Daoy (cell line): ENCODE results near the gene LYZL1. TPM values are rescaled to one million over a fixed set of nuclear protein-coding genes. Genes with fewer than 3 reads are reported as not detected.
A peak's percentile ranks its signal among the peaks of the same experiment; 100 is the strongest.
"Not testable (repeated sequence)": the region's sequence is repeated elsewhere in the genome, so short reads cannot be mapped to it uniquely, and the experiment has no call there.

Source experiments
- DNase-seq: peaks from one replicate; pipeline ENCODE4 v3.0.0-alpha.2; 2015; ENCODE audit warnings: low read depth
- total RNA-seq: library from RNA; depleted of rRNA; stranded (reverse); fragments of >200 nt; shearing (Covaris generic); gene quantifications from 2 replicates; pipeline ENCODE4 v1.2.3, GENCODE V29; 2014

Gene LYZL1
- total RNA-seq, 1 experiment from 2014 or later = not detected

DNA sequence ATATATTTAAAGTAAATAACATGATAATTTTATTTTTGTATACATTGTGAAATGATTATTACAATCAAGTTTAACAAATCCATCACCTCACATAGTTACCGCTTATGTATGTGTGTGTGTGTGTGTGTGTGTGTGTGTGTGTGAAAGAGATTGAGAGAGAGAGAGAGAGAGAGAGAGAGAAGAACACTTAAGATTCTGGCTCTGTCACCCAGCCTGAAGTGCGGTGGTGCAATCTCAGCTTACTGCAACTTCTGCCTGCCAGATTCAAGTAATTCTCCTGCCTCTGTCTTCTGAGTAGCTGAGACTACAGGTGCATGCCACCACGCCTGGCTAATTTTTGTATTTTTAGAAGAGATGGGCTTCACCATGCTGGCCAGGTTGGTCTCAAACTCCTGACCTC is 17.8 kb downstream of the LYZL1 start:
- DNase-seq = no peak

DNA sequence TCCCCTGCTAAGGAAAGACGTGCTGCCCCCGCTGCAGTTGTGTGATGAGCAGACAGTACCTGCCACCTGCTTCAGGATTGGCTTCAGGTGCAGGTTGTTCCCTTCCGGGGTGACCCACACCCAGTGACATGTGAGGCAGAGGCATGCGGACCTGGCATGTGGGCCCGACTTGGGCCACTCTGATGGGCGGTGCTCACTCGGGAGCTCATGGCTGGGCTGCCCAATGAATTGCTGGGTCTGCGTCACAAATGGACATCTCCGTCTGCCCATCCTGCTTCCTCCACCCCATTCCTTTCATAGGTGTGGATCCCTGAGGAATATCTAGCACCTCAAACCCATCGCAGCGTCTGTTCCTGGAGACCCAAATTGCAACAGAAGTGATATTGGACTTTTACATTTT is 19.3 kb downstream of the LYZL1 start:
- not testable (repeated sequence) for DNase-seq

DNA sequence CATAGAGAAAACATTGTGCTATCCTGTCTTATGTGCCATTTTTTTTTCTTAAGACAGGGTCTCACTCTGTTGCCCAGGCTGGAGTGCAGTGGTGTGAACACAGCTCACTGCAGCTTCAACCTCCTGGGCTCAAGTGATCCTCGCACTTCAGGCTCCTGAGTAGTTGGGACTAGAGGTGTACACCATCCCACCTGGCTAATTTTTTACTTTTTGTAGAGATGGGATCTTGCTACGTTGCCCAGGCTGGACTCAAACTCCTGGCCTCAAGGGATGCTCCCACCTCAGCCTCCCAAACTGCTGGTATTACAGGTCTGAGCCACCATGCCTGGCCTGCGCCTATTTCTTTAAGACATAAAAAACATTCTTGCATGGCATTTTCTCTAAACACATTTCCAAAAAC is 20.6 kb downstream of the LYZL1 start:
- no peak for DNase-seq

DNA sequence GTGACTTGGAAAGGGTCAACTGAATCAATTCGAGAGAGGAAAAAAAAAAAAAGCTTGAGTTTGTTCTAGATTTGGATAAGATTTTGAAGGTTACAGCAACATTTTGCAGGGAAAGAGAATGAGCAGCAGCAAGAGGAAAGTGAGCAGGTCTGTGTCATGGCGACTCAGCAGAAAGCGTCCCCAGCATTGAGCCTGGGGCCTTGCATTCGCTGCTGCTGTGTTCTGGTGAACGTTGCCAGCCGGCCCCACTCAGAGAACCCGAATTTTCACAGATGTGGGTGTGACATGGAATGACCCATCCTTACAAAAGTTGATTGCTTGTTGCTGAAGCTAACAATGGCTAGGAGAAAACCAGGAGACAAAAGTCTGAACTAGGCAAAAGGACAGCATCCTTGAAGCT is 21.6 kb downstream of the LYZL1 start:
- DNase-seq = not testable (repeated sequence)

DNA sequence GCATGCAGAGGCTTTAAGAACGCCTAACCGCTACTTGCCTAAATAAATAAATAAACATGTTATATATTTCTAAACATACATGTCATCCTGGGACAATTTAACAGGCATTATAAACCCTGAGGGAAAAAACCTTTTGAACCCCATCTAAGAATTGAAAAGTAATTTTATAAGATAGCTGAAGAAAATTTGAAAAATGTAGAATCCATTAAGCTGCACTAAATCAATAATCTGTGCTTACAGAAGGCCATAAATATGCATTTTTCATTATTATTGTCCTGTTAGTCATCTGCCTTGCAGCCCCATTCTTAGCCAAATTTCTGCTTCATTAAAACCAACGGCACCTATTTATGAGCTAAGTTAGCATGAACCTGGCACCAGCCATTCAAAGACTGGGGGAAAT is 24.2 kb downstream of the LYZL1 start:
- no peak for DNase-seq

DNA sequence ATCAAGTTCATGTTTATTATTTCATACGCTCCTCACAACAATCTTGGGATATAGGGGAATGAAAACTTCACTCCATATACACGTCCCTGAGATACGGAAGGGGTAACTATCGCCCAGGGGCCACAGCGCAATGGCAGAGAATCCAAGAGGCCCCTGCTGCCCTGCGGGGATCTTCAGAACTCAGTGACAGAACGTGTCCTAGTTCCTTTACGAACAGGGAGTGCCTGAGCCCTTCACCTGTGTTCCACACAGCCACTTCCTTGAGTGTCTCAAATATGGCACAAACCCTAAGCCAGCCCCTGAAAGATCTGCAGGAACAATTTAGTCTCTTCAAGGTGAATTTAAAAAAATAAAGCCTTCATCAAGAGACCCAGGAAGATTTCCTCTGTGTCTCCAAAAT is 25.9 kb downstream of the LYZL1 start:
- DNase-seq = no peak

DNA sequence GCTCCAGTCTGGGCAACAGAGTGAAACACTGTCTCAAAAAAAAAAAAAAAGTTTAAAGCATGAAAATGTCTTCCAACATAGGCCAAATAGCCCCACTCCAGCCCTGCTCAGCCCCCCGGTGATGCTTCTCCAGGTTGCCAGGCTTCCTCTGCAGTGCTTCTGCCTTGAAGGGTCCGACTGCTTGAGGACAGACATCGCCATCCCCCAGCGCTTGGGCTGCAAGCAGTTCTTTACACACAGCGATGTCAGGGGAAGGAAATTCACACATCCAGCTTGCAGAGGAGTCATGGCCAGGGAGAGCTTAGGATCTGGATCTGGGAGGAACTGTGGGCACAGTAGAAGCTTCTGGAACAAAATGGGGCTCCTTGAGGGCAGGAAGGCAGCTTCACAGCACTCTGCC is 26.9 kb downstream of the LYZL1 start:
- no peak for DNase-seq

DNA sequence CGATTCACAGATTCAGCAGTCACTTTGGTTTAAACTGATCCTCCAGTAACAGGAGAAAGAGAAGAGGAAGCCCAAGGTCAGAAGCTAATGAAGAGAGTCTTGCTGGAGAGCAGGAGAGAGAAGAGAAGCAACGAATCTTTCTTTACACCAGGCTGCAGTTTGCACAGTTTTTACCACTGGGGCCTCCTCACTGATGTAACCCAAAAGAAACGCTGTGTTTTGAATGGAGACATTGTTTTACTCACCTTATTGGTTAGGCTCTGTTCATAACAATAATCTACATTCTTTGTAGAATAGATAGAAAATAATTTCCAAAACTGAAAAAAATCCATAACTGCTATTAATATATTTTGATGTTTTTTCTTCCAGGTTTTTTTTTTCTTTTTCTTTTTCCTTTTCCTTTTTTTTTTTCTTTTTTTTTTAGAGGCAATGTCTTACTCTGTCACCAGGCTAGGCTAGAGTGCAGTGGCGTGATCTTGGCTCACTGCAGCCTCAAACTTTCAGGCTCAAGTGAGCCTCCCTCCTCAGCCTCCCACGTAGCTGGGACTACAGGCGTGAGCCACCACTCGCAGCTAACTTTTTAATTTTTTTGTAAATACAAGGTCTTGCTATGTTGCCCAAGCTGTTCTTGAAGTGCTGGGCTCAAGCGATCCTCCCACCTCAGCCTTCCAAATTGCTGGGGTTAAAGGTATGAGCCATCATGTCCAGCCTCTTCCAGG is 27.6 kb downstream of the LYZL1 start:
- no peak for DNase-seq

DNA sequence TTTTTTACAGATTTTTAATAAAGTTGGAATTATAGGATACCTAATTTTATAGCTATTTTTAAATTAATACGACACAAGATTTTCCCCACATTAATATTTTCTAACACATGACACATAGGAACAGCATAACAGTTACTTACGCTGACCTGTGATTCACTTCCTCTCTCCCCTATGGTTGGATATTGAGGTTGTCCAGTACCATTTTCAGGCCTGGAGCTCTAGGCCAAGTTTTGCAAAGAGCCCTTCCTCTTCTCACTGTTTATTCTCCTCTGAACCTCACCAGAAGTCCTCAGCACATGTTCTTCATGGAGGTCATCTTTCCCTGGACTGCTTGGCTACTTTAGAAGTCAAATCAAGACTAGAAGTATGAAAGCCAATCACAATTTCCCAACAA is 28.2 kb downstream of the LYZL1 start:
- no peak for DNase-seq

DNA sequence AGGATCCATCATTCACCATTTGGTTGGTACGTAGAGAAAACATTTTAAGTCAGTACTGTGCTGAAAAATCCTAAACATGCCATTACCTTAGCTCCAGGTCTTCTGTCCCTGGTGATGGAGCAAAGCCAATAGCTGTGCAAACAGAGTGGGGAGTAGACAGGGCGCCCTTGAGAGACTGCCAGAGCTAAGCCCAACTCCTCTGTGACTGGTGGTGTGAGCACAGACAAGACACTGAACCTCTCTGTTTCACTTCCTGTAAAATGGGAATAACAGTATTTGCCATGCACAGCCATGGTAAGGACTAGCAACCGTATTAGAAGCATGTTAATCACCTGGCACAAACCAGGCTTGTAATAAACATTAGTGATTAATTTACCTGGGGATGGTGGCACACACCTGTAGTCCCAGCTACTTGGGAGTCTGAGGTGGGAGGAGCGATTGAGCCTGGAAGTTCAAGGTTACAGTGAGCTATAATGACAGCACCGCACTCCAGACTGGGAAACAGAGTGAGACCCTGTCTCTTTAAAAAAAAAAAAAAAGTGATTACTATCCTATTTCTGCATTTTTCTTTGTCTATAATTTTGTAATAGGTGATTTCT is 28.7 kb downstream of the LYZL1 start:
- no peak for DNase-seq

DNA sequence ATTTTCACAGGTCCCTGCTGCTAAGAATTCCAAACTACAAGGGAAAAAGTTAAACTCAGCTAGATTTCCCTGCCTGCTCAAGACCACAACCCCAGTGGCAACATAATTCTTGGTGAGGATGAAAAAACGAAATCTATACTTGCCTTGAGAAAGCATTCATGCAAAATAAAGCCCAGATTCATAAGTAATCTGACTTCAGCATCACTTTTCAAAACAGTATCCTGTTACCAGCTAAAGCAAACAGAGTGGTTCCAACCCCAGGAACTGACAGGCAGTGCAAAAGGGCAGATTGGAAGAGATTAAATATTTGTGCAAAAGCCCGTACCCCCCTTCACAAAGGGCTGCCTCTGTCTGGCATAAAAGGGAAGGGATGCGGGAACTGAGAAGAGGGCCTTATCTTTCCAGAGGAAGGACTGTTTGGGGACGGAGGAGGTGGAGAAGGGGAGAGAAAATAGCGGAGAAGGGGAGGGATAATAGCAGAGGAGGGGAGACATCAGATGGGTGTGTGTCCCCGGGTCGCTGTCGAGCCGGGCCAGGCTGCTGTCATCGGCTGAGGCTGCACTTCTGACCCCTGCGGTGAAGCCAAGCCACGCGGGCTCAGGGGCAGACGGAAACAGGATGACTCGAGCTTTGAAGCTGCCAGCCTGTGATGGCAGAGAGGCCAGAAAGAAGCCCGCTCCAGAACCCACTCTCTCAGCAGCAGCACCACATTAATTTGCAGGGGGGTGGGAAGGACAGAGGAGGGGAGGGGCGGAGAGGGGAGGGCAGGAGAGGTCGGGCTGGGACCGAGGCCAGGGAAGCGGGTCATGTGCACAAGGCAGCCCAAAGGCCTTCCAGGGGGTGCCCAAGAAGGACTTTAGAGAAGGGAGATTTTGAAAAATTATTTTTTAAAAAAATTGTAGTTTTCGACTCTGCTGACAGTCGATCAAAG is 29.5 kb downstream of the LYZL1 start:
- DNase-seq = peak; percentile 65

DNA sequence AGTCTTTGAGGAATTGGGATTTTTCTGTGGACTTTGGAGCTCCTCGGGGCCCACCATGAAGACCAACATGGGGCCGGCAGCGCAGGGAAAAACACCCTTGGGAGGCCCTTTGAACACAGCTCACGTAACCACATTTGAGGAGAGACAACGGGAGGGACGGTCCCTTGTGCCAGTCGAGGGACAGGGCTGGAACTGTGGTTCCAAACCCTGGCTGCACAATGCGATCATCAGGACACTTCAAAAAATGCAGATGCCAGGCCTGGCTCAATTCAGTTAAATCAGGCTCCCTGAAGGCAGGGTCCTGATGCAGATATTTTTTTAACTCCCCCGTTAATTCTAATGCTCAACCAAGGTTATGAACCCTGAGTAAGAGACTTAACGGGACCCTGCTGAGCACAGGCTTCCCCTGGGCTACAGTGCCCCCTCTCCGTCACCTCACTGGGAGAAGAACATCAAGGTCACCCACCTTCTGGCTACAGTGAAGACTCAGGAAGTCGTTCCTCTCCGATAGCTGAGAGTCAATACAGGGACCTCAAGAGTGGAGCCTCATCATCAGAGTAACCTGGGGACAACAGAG is 30.4 kb downstream of the LYZL1 start:
- no peak for DNase-seq

DNA sequence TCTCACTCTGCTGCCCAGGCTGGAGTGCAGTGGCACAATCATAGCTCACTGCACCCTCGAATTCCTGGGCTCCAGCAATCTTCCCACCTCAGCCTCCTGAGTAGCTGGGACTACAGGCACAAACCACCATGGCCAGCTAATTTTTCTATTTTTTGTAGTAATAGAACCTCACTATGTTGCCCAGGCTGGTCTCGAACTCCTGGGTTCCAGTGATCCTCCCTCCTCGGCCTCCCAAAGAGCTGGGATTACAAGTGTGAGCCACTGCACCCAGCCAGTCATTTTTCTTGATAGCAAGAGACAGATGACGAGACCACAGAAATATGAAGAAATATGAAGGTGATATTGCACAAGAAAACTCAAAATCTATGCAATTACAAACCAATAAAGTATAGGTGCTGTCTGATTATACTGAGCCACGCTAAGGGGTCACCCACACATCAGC is 31.8 kb downstream of the LYZL1 start:
- DNase-seq = not testable (repeated sequence)

DNA sequence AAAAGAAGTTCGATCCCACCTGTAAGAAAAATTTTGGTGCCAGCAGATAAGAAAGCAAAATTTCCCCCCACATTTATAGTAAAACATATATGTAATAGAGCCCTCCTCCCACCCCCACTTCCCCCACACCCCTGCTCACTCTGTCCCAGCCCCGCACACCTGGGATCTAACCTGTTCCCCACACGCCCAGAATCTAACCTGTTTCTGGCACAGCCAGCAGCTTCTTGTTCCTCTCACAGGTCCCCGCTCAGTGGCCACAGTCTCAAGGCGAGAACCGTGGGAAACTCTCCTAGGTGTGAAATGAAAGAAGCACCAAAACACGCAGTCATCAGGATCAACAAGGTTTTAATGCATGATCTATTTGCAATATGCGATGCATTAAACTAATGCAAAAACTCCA is 32.8 kb downstream of the LYZL1 start:
- no peak for DNase-seq

DNA sequence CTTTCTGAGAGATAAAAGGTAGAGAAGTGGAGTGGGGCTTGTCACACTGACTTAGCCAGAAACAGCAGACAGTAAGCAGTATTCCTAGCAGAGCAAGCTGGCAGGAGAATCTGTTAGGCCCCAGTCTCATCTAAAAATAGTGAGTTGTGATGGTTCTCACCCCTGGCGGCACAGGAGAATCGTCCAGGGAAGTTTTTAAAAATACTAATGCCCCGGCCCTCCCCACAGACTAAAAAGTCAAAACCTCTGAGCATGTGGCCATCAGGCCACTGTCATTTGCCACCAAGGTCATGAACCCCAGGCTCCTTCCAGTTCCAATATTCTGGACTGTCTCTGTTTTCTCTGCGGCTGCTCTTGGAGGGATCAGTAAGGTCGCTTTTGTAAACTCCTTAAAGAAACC is 34.0 kb downstream of the LYZL1 start:
- no peak for DNase-seq

DNA sequence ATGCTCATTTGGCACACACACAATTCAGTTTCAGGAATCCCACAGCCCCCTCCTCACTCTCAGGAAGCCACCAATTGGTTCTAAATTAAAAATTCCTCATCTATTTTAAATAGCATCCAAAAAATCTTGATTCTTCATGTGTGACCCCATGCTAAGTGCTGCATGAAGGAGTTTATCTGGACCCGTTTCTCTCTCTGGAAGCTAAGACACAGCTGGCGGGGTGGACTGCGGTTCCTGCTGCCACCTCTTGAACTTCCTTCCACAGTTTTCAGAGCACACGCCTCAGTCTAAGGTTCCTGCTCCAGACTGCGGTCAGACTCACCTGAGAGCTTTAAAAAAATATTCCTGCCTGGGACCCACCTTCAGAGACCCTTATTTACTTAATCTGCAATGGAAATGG is 34.5 kb downstream of the LYZL1 start:
- no peak for DNase-seq

DNA sequence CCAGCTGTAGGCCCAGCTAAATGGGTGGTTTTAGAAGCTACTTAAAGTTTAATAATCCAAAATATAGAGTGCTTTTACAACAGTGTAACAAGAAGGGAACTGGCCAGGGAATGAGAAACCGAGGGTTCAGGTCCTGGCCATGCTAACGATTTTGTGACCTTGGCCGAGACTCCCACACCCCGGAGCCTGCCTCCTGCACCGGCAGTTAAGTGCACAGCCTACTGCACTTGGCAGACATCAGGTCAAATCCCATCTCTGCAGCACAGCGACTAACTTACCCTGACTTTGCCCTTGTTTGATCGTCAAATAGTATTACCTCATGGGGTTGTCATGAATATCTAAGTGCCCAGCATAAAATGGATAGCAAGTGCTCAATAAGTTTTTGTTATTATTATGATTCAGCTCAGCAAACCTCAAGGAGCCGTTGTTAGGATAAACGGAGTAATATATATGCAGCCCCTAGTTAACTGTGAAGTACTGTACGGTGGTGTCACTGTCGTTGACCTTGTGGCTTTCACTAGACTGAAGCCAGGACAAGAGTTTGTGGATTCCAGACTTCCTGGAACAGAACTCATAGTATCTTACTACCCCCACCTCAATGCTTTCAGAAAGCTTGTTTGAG is 35.5 kb downstream of the LYZL1 start:
- peak; percentile 19 for DNase-seq

DNA sequence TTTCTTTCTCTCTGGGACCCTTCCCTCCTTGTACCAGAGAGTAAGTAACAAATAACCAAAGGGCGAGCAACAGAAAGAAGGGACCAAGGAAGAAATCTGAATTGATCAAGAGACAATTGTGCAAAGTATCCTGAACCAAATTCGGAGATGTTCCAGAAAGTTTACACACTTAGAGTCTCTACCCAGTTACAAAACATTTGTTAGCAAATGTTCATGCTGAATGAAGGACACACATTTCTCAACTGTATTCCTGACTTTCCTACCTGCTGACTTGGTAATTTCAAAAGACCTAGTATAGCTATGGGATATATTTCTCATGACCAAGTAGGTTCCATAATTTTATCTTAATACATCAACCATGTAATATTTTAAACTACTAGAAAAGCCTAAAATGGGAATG is 37.4 kb downstream of the LYZL1 start:
- DNase-seq = no peak

DNA sequence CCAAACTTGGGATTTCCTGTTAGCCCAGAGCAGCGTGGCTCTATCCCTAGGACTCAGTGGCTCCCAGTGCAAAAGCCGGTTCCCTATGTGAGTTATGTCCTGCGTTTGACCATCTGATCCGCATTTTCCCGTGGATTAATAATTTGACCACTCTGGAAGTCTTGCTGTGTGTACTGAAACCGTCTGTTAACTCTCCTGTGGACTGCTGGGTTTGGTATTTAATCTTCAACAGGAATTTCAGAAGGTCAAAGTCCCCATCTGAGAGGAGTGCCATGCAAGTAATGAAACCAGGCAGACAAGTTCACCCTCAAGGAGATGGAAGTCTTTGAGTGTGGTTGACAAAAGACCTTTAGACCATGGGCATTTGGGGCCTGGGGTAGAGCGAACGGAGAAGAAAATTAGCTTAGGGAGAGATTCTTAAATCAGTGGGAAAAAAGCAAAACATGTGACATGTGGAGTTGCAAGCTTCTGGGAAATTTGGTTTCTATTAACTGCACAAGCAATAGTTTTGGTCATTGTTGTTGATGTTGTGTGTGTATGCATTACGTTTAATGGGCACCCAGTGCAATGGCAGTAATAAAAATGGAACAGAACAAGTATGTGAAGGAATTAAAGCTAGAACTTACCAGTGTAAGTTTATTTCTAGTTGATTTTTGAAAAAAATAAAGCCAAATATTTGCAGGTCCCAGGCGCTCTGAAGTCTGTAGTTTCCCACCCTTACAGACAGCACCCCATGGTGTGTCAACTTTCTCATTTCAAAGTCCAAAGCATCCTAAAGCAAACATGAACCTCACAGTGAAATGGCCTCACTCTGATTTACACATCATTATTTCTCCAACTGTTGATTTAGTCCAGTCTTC is 38.2 kb downstream of the LYZL1 start:
- no peak for DNase-seq

DNA sequence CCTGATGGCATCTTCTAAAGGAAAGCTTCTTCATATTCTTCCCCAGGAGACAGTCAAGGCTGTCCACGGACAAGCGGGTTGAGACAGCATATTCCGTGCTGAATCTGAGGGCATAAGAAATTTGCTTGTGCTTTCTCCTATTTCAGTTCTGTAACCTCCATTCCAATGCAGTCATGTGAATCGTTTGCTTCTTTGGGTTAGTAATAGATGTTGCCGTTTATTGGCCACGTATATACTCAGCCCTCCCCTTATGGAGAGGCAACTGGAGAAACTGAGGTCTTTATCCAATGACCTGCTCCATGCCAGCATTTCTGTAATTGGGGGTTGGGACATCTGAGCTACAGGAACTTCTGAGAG is 38.9 kb downstream of the LYZL1 start:
- DNase-seq = no peak

DNA sequence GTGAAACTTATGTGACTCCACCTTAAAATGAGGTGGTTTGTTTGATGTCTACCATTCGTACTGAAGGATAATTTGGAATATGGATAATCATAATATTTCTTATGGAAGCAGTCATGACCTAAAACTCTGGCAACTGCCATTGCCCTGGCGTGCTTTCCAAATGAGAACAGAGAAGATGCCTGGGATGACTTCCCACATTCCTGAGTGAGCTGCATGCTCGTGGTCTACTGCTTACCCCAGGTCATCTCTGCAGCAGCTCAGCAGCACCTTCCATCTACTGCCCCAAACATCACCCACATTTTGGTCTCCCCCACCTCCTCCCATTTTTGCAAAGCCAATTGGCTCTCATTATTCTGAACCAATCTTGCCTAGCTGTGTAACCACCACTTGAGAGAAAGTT is 40.1 kb downstream of the LYZL1 start:
- DNase-seq = no peak
